Gastroesophageal sphincter (tissue), 4 donors: Measurements from ENCODE around the gene C5AR2. TPM values are rescaled to one million over a fixed set of nuclear protein-coding genes. Genes with fewer than 3 reads are reported as not detected.
A peak's percentile ranks its signal among the peaks of the same experiment; 100 is the strongest.
"Not testable (repeated sequence)": the region's sequence is repeated elsewhere in the genome, so short reads cannot be mapped to it uniquely, and the experiment has no call there.

Experiments used
- ATAC-seq: fragments of 150-250 bp; one replicate; pipeline ENCODE4 v1.9.1; 2016; ENCODE audit warnings: mild to moderate bottlenecking, moderate library complexity
- H3K27ac ChIP-seq, 4 donors: fragments of 200-600 bp; sonication (generic) in 3 of 4; 1 replicate in 3 of 4; 2 replicates in 1 of 4; pipeline ENCODE4 v1.5.1; 2016 to 2019
- H3K27me3 ChIP-seq: fragments of 200-600 bp; sonication (generic); one replicate; pipeline ENCODE4 v1.5.1; 2019
- H3K36me3 ChIP-seq, 2 donors: fragments of 200-600 bp; sonication (generic); one replicate each; pipeline ENCODE4 v1.5.1; 2019; ENCODE audit warnings: control low read depth in 1 of 2
- H3K4me1 ChIP-seq, 3 donors: fragments of 200-600 bp; sonication (generic); 1 replicate in 2 of 3; 2 replicates in 1 of 3; pipeline ENCODE4 v1.5.1; 2016 to 2019; ENCODE audit warnings: control low read depth in 2 of 3
- H3K4me3 ChIP-seq, 2 donors: fragments of 200-600 bp; sonication (generic); one replicate each; pipeline ENCODE4 v1.5.1; 2019; ENCODE audit warnings: mild to moderate bottlenecking in 1 of 2, moderate library complexity in 1 of 2
- H3K9me3 ChIP-seq, 3 donors: fragments of 200-600 bp; sonication (generic); one replicate each; pipeline ENCODE4 v1.5.1; 2017 to 2019; ENCODE audit warnings: control low read depth in 2 of 3
- EP300 ChIP-seq: sonication (generic); formaldehyde crosslinking; IDR thresholded peaks from one replicate; pipeline ENCODE4 v1.6.1; 2017; ENCODE audit warnings: antibody characterized with exemption, mild to moderate bottlenecking
- POLR2A ChIP-seq, 2 donors: fragments of 450-650 bp; IDR thresholded peaks; one replicate each; pipeline ENCODE4 v1.6.1; 2017; ENCODE audit warnings: antibody characterized with exemption in 2 of 2, mild to moderate bottlenecking in 2 of 2, moderate library complexity in 1 of 2
- POLR2AphosphoS5 ChIP-seq: sonication (generic); formaldehyde crosslinking; IDR thresholded peaks from one replicate; pipeline ENCODE4 v1.6.1; 2017; ENCODE audit warnings: antibody characterized with exemption
- WGBS, 2 donors: methylation state at CpG; one replicate each; pipeline ENCODE4 v1.1.5; 2018; ENCODE audit warnings: low coverage in 1 of 2; 5-methylcytosine and 5-hydroxymethylcytosine counted together
- total RNA-seq, 4 donors: library from RNA; depleted of rRNA; stranded (reverse); fragments of >200 nt; gene quantifications; one replicate each; pipeline ENCODE4 v1.1.0, GENCODE V29; 2016
- TF ChIP-seq, protein P1 (sequence below), 4 experiments: fragments of 200-600 bp in 2 of 4; fragments of 450-650 bp in 2 of 4; sonication (generic) in 1 of 4; IDR thresholded peaks; one replicate each; pipeline ENCODE4 v1.5.1; 2017 to 2019; ENCODE audit warnings: antibody characterized with exemption in 4 of 4, mild to moderate bottlenecking in 2 of 4, moderate library complexity in 2 of 4

Gene C5AR2
- total RNA-seq, 4 donors from 2014 or later, result 0.15 to 2.3 (median 1.2) TPM

DNA sequence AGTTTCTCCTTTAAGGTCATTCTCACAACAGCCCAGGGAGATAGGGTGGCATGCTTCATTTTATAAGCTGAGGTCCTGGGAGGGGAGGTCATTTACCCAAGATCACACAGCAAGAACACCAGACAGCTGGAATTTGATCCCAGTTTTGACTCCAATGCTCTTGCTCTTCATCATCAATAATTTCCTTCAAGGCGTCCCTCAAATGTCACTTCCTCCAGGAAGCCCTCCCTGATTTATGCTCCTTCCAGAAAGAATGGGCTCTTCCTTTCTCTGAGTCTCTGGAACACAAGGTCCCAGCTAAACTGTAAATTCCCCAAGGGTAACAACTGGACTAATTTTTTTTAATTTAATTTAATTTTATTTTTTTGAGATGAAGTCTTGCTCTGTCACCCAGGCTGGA, 12.4 kb downstream of the C5AR2 start:
- no peak for TF ChIP-seq EP300
- no peak for TF ChIP-seq POLR2A (IDR thresholded peaks at IDR 0.05)
- no peak for TF ChIP-seq POLR2AphosphoS5
- TF ChIP-seq, protein P1, sequence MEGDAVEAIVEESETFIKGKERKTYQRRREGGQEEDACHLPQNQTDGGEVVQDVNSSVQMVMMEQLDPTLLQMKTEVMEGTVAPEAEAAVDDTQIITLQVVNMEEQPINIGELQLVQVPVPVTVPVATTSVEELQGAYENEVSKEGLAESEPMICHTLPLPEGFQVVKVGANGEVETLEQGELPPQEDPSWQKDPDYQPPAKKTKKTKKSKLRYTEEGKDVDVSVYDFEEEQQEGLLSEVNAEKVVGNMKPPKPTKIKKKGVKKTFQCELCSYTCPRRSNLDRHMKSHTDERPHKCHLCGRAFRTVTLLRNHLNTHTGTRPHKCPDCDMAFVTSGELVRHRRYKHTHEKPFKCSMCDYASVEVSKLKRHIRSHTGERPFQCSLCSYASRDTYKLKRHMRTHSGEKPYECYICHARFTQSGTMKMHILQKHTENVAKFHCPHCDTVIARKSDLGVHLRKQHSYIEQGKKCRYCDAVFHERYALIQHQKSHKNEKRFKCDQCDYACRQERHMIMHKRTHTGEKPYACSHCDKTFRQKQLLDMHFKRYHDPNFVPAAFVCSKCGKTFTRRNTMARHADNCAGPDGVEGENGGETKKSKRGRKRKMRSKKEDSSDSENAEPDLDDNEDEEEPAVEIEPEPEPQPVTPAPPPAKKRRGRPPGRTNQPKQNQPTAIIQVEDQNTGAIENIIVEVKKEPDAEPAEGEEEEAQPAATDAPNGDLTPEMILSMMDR (IDR thresholded peaks at IDR 0.05), result no peak
- Histone ChIP-seq H3K27me3 (no peaks in the 10 kb centered on the region), H3K4me1 (peaks cover 0 to 7% (median 4%) of the 10 kb centered on the region in 3 donors), H3K27ac (no peak overlapping the region), H3K9me3 (no peaks in the 10 kb centered on the region), H3K36me3 (no peaks in the 10 kb centered on the region), H3K4me3 (no peak overlapping the region)
- 83 to 88% methylated on average over 1 of the region's 1 CpG for WGBS, 2 donors
- no peak for ATAC-seq

DNA sequence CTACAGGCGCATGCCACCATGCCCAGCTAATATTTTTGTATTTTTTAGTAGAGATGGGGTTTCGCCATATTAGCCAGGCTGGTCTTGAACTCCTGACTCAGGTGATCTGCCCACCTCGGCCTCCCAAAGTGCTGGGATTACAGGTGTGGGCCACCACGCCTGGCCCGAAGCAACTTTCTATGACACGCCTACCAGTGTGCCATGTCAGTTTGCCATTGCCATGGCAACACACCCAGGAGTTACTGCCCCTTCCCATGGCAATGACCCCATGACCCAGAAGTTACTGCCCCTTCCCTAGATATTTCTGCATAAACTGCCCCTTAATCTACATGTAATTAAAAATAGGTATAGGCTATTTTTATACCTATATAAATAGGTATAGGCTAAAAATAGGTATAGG, 14.0 kb downstream of the C5AR2 start:
- not testable (repeated sequence) for H3K9me3 ChIP-seq, ATAC-seq, H3K27ac ChIP-seq, H3K36me3 ChIP-seq, H3K27me3 ChIP-seq, H3K4me3 ChIP-seq
- WGBS, 2 donors, result 93 to 100% methylated on average over 1 to 3 of the region's 6 CpGs
- peaks cover 0 to 23% (median 12%) of the 10 kb centered on the region in 3 donors for H3K4me1 ChIP-seq

DNA sequence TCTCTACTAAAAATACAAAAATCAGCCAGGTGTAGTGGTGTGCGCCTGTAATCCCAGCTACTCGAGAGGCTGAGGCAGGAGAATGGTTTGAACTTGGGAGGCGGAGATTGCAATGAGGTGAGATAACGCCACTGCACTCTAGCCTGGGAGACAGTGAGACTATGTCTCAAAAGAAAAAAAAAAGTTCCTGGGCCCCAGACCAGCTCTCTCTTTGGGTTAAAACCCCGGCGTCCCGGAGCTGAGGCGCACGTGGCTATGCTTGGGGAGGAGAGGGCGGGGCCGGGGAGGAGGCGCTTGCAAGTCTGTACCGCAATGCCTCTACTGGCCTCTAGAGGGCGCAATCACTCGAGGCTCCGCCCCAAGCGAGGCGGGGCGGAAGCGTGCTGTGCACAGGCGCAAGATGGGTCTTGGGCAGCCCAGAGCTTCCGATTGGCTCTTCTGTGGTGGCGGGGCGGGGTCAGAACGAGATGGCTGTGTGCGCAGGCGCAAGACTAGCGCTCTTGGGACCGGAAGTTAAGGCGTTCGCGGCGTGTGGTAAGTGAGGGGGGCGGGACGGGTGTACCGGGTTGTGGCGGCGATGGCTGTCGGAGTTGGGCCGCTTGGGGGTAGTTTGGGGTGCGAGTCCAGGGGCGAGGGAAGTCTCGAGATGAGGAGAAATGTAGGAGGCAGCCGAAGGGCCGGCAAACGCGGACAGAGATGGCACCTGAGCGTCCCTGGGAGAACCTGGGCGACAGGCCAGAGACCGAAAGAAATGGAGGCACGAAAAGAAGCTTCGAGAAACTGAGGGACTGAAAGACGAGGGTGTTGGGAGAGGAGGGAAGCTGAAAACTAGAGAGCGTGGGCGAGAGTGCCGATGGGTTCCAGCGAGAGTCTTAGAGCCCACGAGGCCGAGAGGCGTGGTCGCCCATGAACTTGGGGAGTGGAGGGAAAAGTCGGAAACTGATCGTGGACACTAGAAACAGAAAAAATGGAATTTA, 17.1 kb downstream of the C5AR2 start, which contains the start of gene DHX34:
Gene DHX34, plus strand, starts transcription at position 497 of the 977 bp plus-strand sequence. CDS start 3,716 bp downstream, outside the sequence.
- peak within 1 kb of the TSS in 3 of 4 donors; percentile 53 to 79 (median 78) for H3K27ac ChIP-seq
- H3K36me3 ChIP-seq, result peaks cover 0 to 20% of the 10 kb centered on the region in 2 donors
- H3K27me3 ChIP-seq, result no peaks in the 10 kb centered on the region
- H3K4me3 ChIP-seq, result peak within 1 kb of the TSS; percentile 57 to 84
- 1 to 6% methylated on average over 19 to 40 of the region's 63 CpGs for WGBS, 2 donors
- peaks cover 0 to 38% (median 12%) of the 10 kb centered on the region in 3 donors for H3K4me1 ChIP-seq
- TF ChIP-seq POLR2A (IDR thresholded peaks at IDR 0.05) (peak; percentile 42 to 52), POLR2AphosphoS5 (peak; percentile 69), EP300 (no peak)
- TF ChIP-seq, protein P1 (IDR thresholded peaks at IDR 0.05), result peak in 3 of 4 experiments; percentile 98 to 100 (median 99)
- H3K9me3 ChIP-seq, result no peaks in the 10 kb centered on the region
- ATAC-seq, result peak; percentile 100

DNA sequence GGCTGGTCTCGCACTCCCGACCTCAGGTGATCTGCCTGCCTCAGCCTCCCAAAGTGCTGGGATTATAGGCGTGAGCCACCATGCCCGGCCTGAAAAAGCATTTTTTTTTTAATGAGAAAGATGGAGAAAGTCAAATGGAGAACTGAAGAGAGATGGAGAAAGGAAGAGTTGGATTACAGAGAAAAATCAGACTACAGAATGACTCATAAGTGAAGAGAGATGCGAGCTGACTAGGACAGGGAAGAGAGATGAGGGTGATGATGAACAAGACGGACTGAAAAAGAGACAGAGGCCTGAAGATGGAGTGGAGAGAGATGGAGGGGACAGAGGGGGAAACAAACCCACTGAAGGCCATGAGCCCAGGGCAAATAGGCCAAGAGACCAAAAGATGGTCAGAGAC, 18.7 kb downstream of the C5AR2 start:
- no peak for ATAC-seq
- 72 to 84% methylated on average over 2 to 4 of the region's 6 CpGs for WGBS, 2 donors

DNA sequence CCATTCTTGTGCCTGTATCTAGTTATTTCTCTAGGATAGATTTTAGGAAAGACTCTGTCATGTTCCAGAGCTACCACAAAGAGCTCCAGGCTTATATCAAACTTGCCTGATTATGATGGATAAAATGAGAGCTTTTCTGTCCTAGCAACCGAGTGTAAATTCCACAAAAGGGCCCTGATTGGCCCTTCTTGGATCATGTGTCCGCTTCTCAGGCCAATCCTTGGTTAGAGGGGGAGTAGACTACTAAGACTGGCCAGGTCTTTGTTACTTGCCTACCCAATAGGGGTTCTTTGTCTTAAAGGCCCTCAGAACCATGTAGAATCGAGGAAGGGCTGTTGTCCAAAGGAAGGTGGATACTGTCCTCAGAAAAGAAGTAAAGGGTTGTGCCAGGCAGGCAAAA, 19.6 kb downstream of the C5AR2 start:
- 67 to 88% methylated on average over 1 to 3 of the region's 3 CpGs for WGBS, 2 donors
- H3K27me3 ChIP-seq, result no peaks in the 10 kb centered on the region
- no peak overlapping the region for H3K4me3 ChIP-seq
- peaks cover 0 to 48% (median 12%) of the 10 kb centered on the region in 3 donors for H3K4me1 ChIP-seq
- no peak overlapping the region for H3K27ac ChIP-seq
- H3K36me3 ChIP-seq, result peaks cover 0 to 44% of the 10 kb centered on the region in 2 donors
- TF ChIP-seq, protein P1 (IDR thresholded peaks at IDR 0.05), result no peak
- no peak for TF ChIP-seq POLR2A (IDR thresholded peaks at IDR 0.05)
- TF ChIP-seq EP300, result no peak
- no peak for TF ChIP-seq POLR2AphosphoS5
- ATAC-seq, result no peak
- H3K9me3 ChIP-seq, result no peaks in the 10 kb centered on the region

More for the DNA sequence above, 18.7 kb downstream of the C5AR2 start:
- TF ChIP-seq EP300 (no peak), POLR2AphosphoS5 (no peak), POLR2A (IDR thresholded peaks at IDR 0.05) (no peak)
- TF ChIP-seq, protein P1 (IDR thresholded peaks at IDR 0.05), result no peak
- Histone ChIP-seq H3K27me3 (no peaks in the 10 kb centered on the region), H3K4me3 (no peak overlapping the region), H3K4me1 (peaks cover 0 to 48% (median 12%) of the 10 kb centered on the region in 3 donors), H3K27ac (no peak overlapping the region), H3K9me3 (no peaks in the 10 kb centered on the region), H3K36me3 (peaks cover 0 to 35% of the 10 kb centered on the region in 2 donors)
